ENCODE data around the gene GAS2L2. TPM values are rescaled to one million over a fixed set of nuclear protein-coding genes. Genes with fewer than 3 reads are reported as not detected.

The GAS2L2 gene
- total and polyA plus RNA-seq, 7 experiments from 2014 or later = 0.16 to 0.49 (median 0.24) TPM; not detected in 3

- DNase-seq (no peak), ATAC-seq (no peak)
- peaks cover 0 to 9% of the 10 kb centered on the region in 2 donors for H3K4me1 ChIP-seq (ENCODE audit: control insufficient read depth in 2 of 2, insufficient read depth in 2 of 2, low read length in 2 of 2)
- H3K9me3 ChIP-seq (ENCODE audit: control insufficient read depth in 2 of 3, low read length in 3 of 3) = no peaks in the 10 kb centered on the region
- H3K36me3 ChIP-seq (ENCODE audit: control insufficient read depth in 2 of 3, insufficient read depth in 3 of 3, low read length in 3 of 3) = no peaks in the 10 kb centered on the region
- H3K27ac ChIP-seq (ENCODE audit: low read depth, low read length) = no peak overlapping the region
- H3K36me3 Mint-ChIP-seq = no peaks in the 10 kb centered on the region
- ChIA-PET POLR2A (interaction anchor here (0.9 to 1.1 kb wide), 2 partner anchors 39 to 41 kb away, joined by 3 to 4 read pairs; partner anchors contain the start of gene TAF15), CTCF (interaction anchor here (0.5 to 13.0 kb wide), 3 partner anchors 39 to 1593 kb away, joined by 3 to 222 read pairs (median 3); partner anchors contain the start of gene TAF15)
- no peak overlapping the region for H3K4me3 ChIP-seq (ENCODE audit: low read length)
- no peaks in the 10 kb centered on the region for H3K9me3 Mint-ChIP-seq
- H3K27me3 Mint-ChIP-seq = peaks cover 0 to 28% (median 0%) of the 10 kb centered on the region in 5 donors
- intact Hi-C loops (cut with micrococcal nuclease) = no loop called here
- H3K4me1 Mint-ChIP-seq = peaks cover 0 to 13% (median 10%) of the 10 kb centered on the region in 7 donors
- no peaks in the 10 kb centered on the region for H3K27me3 ChIP-seq (ENCODE audit: control insufficient read depth in 2 of 2, insufficient read depth in 2 of 2, low read length in 2 of 2)
- no peak overlapping the region for H3K27ac Mint-ChIP-seq
- no peak overlapping the region for H3K4me3 Mint-ChIP-seq
Measured at GRCh38 chr17:35768797-35769196, 15.8 kb upstream of the GAS2L2 start.

GRCh38 chr17:35766903-35767510 lies 14.0 kb upstream of the GAS2L2 start:
- DNase-seq = peak in 4 of 9 donors; percentile 27 to 37 (median 36)
- H3K4me1 ChIP-seq (ENCODE audit: control insufficient read depth in 2 of 2, insufficient read depth in 2 of 2, low read length in 2 of 2) = peaks cover 0 to 9% of the 10 kb centered on the region in 2 donors
- no peak for ATAC-seq
- no peaks in the 10 kb centered on the region for H3K36me3 ChIP-seq (ENCODE audit: control insufficient read depth in 2 of 3, insufficient read depth in 3 of 3, low read length in 3 of 3)
- H3K27me3 Mint-ChIP-seq = peaks cover 0 to 20% (median 0%) of the 10 kb centered on the region in 5 donors
- H3K9me3 ChIP-seq (ENCODE audit: control insufficient read depth in 2 of 3, low read length in 3 of 3) = no peaks in the 10 kb centered on the region
- no peak overlapping the region for H3K27ac Mint-ChIP-seq
- ChIA-PET CTCF (interaction anchor here (0.6 to 13.0 kb wide), 9 partner anchors 11 to 692 kb away, joined by 3 to 222 read pairs (median 4); partner anchors contain the start of genes MMP28 and TAF15), POLR2A (interaction anchor here (1.7 to 5.0 kb wide), 2 partner anchors 38 to 43 kb away, joined by 7 to 108 read pairs; partner anchors contain the start of gene TAF15)
- peak overlapping the region in 2 of 10 donors; percentile 41 to 58 for H3K4me3 Mint-ChIP-seq
- H3K4me1 Mint-ChIP-seq = peaks cover 0 to 10% (median 8%) of the 10 kb centered on the region in 7 donors
- no peak overlapping the region for H3K27ac ChIP-seq (ENCODE audit: low read depth, low read length)
- no peaks in the 10 kb centered on the region for H3K36me3 Mint-ChIP-seq
- H3K9me3 Mint-ChIP-seq = no peaks in the 10 kb centered on the region
- no peaks in the 10 kb centered on the region for H3K27me3 ChIP-seq (ENCODE audit: control insufficient read depth in 2 of 2, insufficient read depth in 2 of 2, low read length in 2 of 2)
- intact Hi-C loops (cut with micrococcal nuclease) = no loop called here
- H3K4me3 ChIP-seq (ENCODE audit: low read length) = no peak overlapping the region

GRCh38 chr17:35766489-35766877 lies 13.4 kb upstream of the GAS2L2 start:
- CTCF ChIA-PET = interaction anchor here (1.2 to 13.0 kb wide), 5 partner anchors 26 to 47 kb away, joined by 4 to 222 read pairs (median 5); partner anchors contain the start of genes MMP28 and TAF15
- no peak overlapping the region for H3K27ac ChIP-seq (ENCODE audit: low read depth, low read length)
- DNase-seq (no peak), ATAC-seq (no peak)
- H3K9me3 Mint-ChIP-seq = peaks cover 0 to under 1% (median 0%) of the 10 kb centered on the region in 11 donors
- no peaks in the 10 kb centered on the region for H3K27me3 ChIP-seq (ENCODE audit: control insufficient read depth in 2 of 2, insufficient read depth in 2 of 2, low read length in 2 of 2)
- H3K27ac Mint-ChIP-seq = no peak overlapping the region
- no peak overlapping the region for H3K4me3 ChIP-seq (ENCODE audit: low read length)
- H3K4me1 Mint-ChIP-seq = peaks cover 0 to 10% (median 8%) of the 10 kb centered on the region in 7 donors
- POLR2A ChIA-PET = interaction anchor here (1.7 to 5.0 kb wide), 2 partner anchors 38 to 43 kb away, joined by 7 to 108 read pairs; partner anchors contain the start of gene TAF15
- intact Hi-C loops (cut with micrococcal nuclease) = no loop called here
- H3K27me3 Mint-ChIP-seq = peaks cover 0 to 19% (median 0%) of the 10 kb centered on the region in 5 donors
- peaks cover 0 to 9% of the 10 kb centered on the region in 2 donors for H3K4me1 ChIP-seq (ENCODE audit: control insufficient read depth in 2 of 2, insufficient read depth in 2 of 2, low read length in 2 of 2)
- H3K36me3 ChIP-seq (ENCODE audit: control insufficient read depth in 2 of 3, insufficient read depth in 3 of 3, low read length in 3 of 3) = no peaks in the 10 kb centered on the region
- no peaks in the 10 kb centered on the region for H3K9me3 ChIP-seq (ENCODE audit: control insufficient read depth in 2 of 3, low read length in 3 of 3)
- H3K36me3 Mint-ChIP-seq = no peaks in the 10 kb centered on the region
- no peak overlapping the region for H3K4me3 Mint-ChIP-seq

- POLR2A ChIA-PET = interaction anchor here (1.7 to 5.0 kb wide), 3 partner anchors 36 to 44 kb away, joined by 6 to 108 read pairs (median 7); partner anchors contain the start of gene TAF15
- Mint-ChIP-seq H3K27me3 (peaks cover 0 to 21% (median 0%) of the 10 kb centered on the region in 5 donors), H3K4me3 (peak overlapping the region in 4 of 10 donors; percentile 25 to 99 (median 91)), H3K9me3 (peaks cover 0 to 2% (median 0%) of the 10 kb centered on the region in 11 donors), H3K36me3 (no peaks in the 10 kb centered on the region), H3K27ac (no peak overlapping the region), H3K4me1 (peaks cover 0 to 10% (median 8%) of the 10 kb centered on the region in 7 donors)
- intact Hi-C loops (cut with micrococcal nuclease) = no loop called here
- no peak overlapping the region for H3K4me3 ChIP-seq (ENCODE audit: low read length)
- no peak for DNase-seq
- peaks cover 0 to 9% of the 10 kb centered on the region in 2 donors for H3K4me1 ChIP-seq (ENCODE audit: control insufficient read depth in 2 of 2, insufficient read depth in 2 of 2, low read length in 2 of 2)
- H3K36me3 ChIP-seq (ENCODE audit: control insufficient read depth in 2 of 3, insufficient read depth in 3 of 3, low read length in 3 of 3) = no peaks in the 10 kb centered on the region
- no peaks in the 10 kb centered on the region for H3K27me3 ChIP-seq (ENCODE audit: control insufficient read depth in 2 of 2, insufficient read depth in 2 of 2, low read length in 2 of 2)
- H3K9me3 ChIP-seq (ENCODE audit: control insufficient read depth in 2 of 3, low read length in 3 of 3) = no peaks in the 10 kb centered on the region
- no peak overlapping the region for H3K27ac ChIP-seq (ENCODE audit: low read depth, low read length)
- CTCF ChIA-PET = interaction anchor here (2.4 to 13.0 kb wide), 3 partner anchors 22 to 42 kb away, joined by 20 to 222 read pairs (median 23); partner anchors contain the start of gene TAF15
- no peak for ATAC-seq
Measured at GRCh38 chr17:35765756-35766488, 12.9 kb upstream of the GAS2L2 start.

- Mint-ChIP-seq H3K9me3 (peaks cover 0 to 2% (median 0%) of the 10 kb centered on the region in 11 donors), H3K27ac (peak overlapping the region in 4 of 9 donors; percentile 25 to 88 (median 78)), H3K4me3 (peak overlapping the region; percentile 90 to 99 (median 93)), H3K36me3 (no peaks in the 10 kb centered on the region), H3K4me1 (peaks cover 0 to 10% (median 8%) of the 10 kb centered on the region in 7 donors), H3K27me3 (peaks cover 0 to 21% (median 0%) of the 10 kb centered on the region in 5 donors)
- no peak for DNase-seq
- H3K9me3 ChIP-seq (ENCODE audit: control insufficient read depth in 2 of 3, low read length in 3 of 3) = no peaks in the 10 kb centered on the region
- H3K27me3 ChIP-seq (ENCODE audit: control insufficient read depth in 2 of 2, insufficient read depth in 2 of 2, low read length in 2 of 2) = no peaks in the 10 kb centered on the region
- H3K4me3 ChIP-seq (ENCODE audit: low read length) = peak overlapping the region; percentile 92
- POLR2A ChIA-PET = interaction anchor here (1.3 to 5.0 kb wide), 4 partner anchors 31 to 45 kb away, joined by 6 to 108 read pairs (median 10); partner anchors contain the start of genes MMP28 and TAF15
- peaks cover 0 to 9% of the 10 kb centered on the region in 2 donors for H3K4me1 ChIP-seq (ENCODE audit: control insufficient read depth in 2 of 2, insufficient read depth in 2 of 2, low read length in 2 of 2)
- CTCF ChIA-PET = interaction anchor here (0.6 to 13.0 kb wide), 7 partner anchors 23 to 346 kb away, joined by 3 to 222 read pairs (median 17); partner anchors contain the start of gene TAF15
- no peaks in the 10 kb centered on the region for H3K36me3 ChIP-seq (ENCODE audit: control insufficient read depth in 2 of 3, insufficient read depth in 3 of 3, low read length in 3 of 3)
- no peak for ATAC-seq
- intact Hi-C loops (cut with micrococcal nuclease) = no loop called here
- peak overlapping the region; percentile 50 for H3K27ac ChIP-seq (ENCODE audit: low read depth, low read length)
Measured at GRCh38 chr17:35765086-35765710, 12.2 kb upstream of the GAS2L2 start.

All from naive thymus-derived CD4-positive, alpha-beta T cell (primary cell).